Transverse colon (tissue), 4 donors: ENCODE measurements around the gene CCDC185.

Experiments used
- CTCF ChIP-seq, 5 experiments: fragments of 200-600 bp in 3 of 5; fragments of 450-650 bp in 2 of 5; sonication (generic) in 3 of 5; IDR thresholded peaks; 1 replicate in 2 of 5; 2 replicates in 3 of 5; pipeline ENCODE4 v1.5.1; 2016 to 2017; ENCODE audit warnings: antibody characterized with exemption in 5 of 5, inconsistent platforms in 3 of 5, mild to moderate bottlenecking in 2 of 5, moderate library complexity in 1 of 5
- EP300 ChIP-seq: sonication (generic); formaldehyde crosslinking; IDR thresholded peaks from one replicate; pipeline ENCODE4 v1.6.1; 2017; ENCODE audit warnings: antibody characterized with exemption, low read depth
- POLR2A ChIP-seq: fragments of 450-650 bp; IDR thresholded peaks from one replicate; pipeline ENCODE4 v1.6.1; 2016; ENCODE audit warnings: antibody characterized with exemption, mild to moderate bottlenecking, moderate library complexity
- POLR2AphosphoS5 ChIP-seq, 3 donors: sonication (generic); formaldehyde crosslinking; IDR thresholded peaks; one replicate each; pipeline ENCODE4 v1.6.1; 2016; ENCODE audit warnings: antibody characterized with exemption in 3 of 3

GRCh38 chr1:223413216-223413615 is 20.0 kb downstream of the CCDC185 start:
- TF ChIP-seq CTCF (IDR thresholded peaks at IDR 0.05) (no peak), POLR2A (no peak), POLR2AphosphoS5 (IDR thresholded peaks at IDR 0.05) (no peak), EP300 (no peak)
